SU-DHL-6 (cell line): ENCODE measurements around the gene ADK.

Experiments
- EZH2phosphoT487 ChIP-seq: fragments of 200-600 bp; sonication (generic), shearing (Covaris generic); conservative IDR thresholded peaks from 2 replicates; pipeline ENCODE4 v1.6.1; 2018; ENCODE audit warnings: mild to moderate bottlenecking, antibody characterized with exemption, low read length, moderate library complexity, mixed read lengths
- TF ChIP-seq, protein P1 (sequence below): fragments of 200-600 bp; sonication (generic); IDR thresholded peaks from one replicate; pipeline ENCODE4 v1.5.1; 2017; ENCODE audit warnings: antibody characterized with exemption, mild to moderate bottlenecking, low read length, moderate library complexity; ENCODE audit not compliant: insufficient read depth, poor library complexity, severe bottlenecking

- TF ChIP-seq, protein P1, sequence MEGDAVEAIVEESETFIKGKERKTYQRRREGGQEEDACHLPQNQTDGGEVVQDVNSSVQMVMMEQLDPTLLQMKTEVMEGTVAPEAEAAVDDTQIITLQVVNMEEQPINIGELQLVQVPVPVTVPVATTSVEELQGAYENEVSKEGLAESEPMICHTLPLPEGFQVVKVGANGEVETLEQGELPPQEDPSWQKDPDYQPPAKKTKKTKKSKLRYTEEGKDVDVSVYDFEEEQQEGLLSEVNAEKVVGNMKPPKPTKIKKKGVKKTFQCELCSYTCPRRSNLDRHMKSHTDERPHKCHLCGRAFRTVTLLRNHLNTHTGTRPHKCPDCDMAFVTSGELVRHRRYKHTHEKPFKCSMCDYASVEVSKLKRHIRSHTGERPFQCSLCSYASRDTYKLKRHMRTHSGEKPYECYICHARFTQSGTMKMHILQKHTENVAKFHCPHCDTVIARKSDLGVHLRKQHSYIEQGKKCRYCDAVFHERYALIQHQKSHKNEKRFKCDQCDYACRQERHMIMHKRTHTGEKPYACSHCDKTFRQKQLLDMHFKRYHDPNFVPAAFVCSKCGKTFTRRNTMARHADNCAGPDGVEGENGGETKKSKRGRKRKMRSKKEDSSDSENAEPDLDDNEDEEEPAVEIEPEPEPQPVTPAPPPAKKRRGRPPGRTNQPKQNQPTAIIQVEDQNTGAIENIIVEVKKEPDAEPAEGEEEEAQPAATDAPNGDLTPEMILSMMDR = no peak
- TF ChIP-seq EZH2phosphoT487 = no peak
Observed at GRCh38 chr10:74539317-74539716, 388.3 kb downstream of the ADK start.
